ENCODE data around the gene TBC1D2. TPM values are rescaled to one million over a fixed set of nuclear protein-coding genes. Genes with fewer than 3 reads are reported as not detected.

Gene TBC1D2
- total and polyA plus RNA-seq, 2 of the 13 experiments (the other 11 are each of a cell fraction or from before 2014, with no cell fraction given) = 2.0 to 2.8 TPM

- TF ChIP-seq PAXIP1 (CRISPR knock-in tag; conservative IDR thresholded peaks at IDR 0.05) (peak; percentile 51; the same call in 1 of the 2 replicates), KMT2A (CRISPR knock-in tag; IDR thresholded peaks at IDR 0.05) (no peak), ISX (CRISPR knock-in tag; conservative IDR thresholded peaks at IDR 0.05) (no peak), KAT2B (IDR thresholded peaks at IDR 0.05; ENCODE audit: borderline replicate concordance, low read depth, low read length) (no peak), HMG20A (CRISPR knock-in tag; IDR thresholded peaks at IDR 0.05; ENCODE audit: borderline replicate concordance) (no peak), ZSCAN30 (CRISPR knock-in tag; IDR thresholded peaks at IDR 0.05) (no peak), ARID4A (CRISPR knock-in tag; IDR thresholded peaks at IDR 0.05; ENCODE audit: borderline replicate concordance) (peak; percentile 17; the same call in 1 of the 2 replicates), HMGXB4 (CRISPR knock-in tag; IDR thresholded peaks at IDR 0.05; ENCODE audit: borderline replicate concordance in 1 of 2, low read depth in 1 of 2) (no peak), ZNF777 (CRISPR knock-in tag; IDR thresholded peaks at IDR 0.05) (no peak), NONO (IDR thresholded peaks at IDR 0.05) (no peak), NONO (CRISPR knock-in tag; conservative IDR thresholded peaks at IDR 0.05) (no peak), ZBTB7B (CRISPR knock-in tag; IDR thresholded peaks at IDR 0.05) (no peak), HDAC2 (CRISPR knock-in tag; IDR thresholded peaks at IDR 0.05) (peak; percentile 71; the same call in 1 of the 2 replicates), RXRA (CRISPR knock-in tag; IDR thresholded peaks at IDR 0.05) (no peak), ZNF607 (CRISPR knock-in tag; IDR thresholded peaks at IDR 0.05; ENCODE audit: borderline replicate concordance) (no peak), PBX3 (CRISPR knock-in tag; IDR thresholded peaks at IDR 0.05; ENCODE audit: borderline replicate concordance) (no peak), ZNF501 (CRISPR knock-in tag; IDR thresholded peaks at IDR 0.05) (no peak), CENPX (CRISPR knock-in tag; IDR thresholded peaks at IDR 0.05) (no peak)
Measured at GRCh38 chr9:98168941-98169488, 86.4 kb downstream of the TBC1D2 start (continued).

All from HepG2 (cell line).